GM12891 (cell line): Measurements from ENCODE around the gene BTNL2.

Experiments
- POLR2A ChIP-seq: IDR thresholded peaks from 2 replicates; pipeline ENCODE4 v1.6.1; 2011; ENCODE audit warnings: low read depth, low read length, control low read depth
- POLR2AphosphoS5 ChIP-seq: IDR thresholded peaks from 2 replicates; pipeline ENCODE4 v1.6.1; 2011; ENCODE audit warnings: low read depth, low read length, control low read depth
- TAF1 ChIP-seq: IDR thresholded peaks from 2 replicates; pipeline ENCODE4 v1.6.1; 2011; ENCODE audit warnings: low read depth, low read length, control low read depth

GRCh38 chr6:32432050-32432450 lies 25.1 kb upstream of the BTNL2 start:
- TF ChIP-seq POLR2AphosphoS5 (no peak), POLR2A (no peak), TAF1 (no peak)
